SK-N-MC (cell line): Measurements from ENCODE around the gene SRCAP.

ENCODE experiments used
- DNase-seq: peaks from one replicate; pipeline ENCODE4 v3.0.0-alpha.2; 2011; ENCODE audit warnings: low read depth, low spot score
- H3K27ac ChIP-seq: fragments of 200-600 bp; sonication (generic); 2 replicates; pipeline ENCODE4 v1.5.1; 2016; ENCODE audit warnings: mixed run types
- H3K36me3 ChIP-seq: fragments of 200-600 bp; sonication (generic); 2 replicates; pipeline ENCODE4 v1.6.1; 2017; ENCODE audit warnings: antibody characterized with exemption, low read length, mixed read lengths; ENCODE audit not compliant: insufficient read depth
- H3K4me3 ChIP-seq: fragments of 200-600 bp; sonication (generic); 2 replicates; pipeline ENCODE4 v1.5.1; 2016
- H3K9ac ChIP-seq: fragments of 200-600 bp; sonication (generic); 2 replicates; pipeline ENCODE4 v1.8.0; 2017; ENCODE audit warnings: mixed run types, mixed read lengths; ENCODE audit not compliant: insufficient read length
- H3K9me3 ChIP-seq: fragments of 200-600 bp; sonication (generic); 2 replicates; pipeline ENCODE4 v1.6.1; 2017; ENCODE audit warnings: low read depth, mild to moderate bottlenecking, antibody characterized with exemption, low read length, moderate library complexity, mixed read lengths
- EZH2 ChIP-seq: fragments of 200-600 bp; sonication (generic); IDR thresholded peaks from one replicate; pipeline ENCODE4 v1.6.1; 2017; ENCODE audit warnings: antibody characterized with exemption
- FOXP2 ChIP-seq: optimal IDR thresholded peaks from 2 replicates; pipeline ENCODE3; 2011; ENCODE audit warnings: mild to moderate bottlenecking, moderate library complexity; ENCODE audit not compliant: insufficient read depth; ENCODE audit errors: extremely low read length, control extremely low read depth
- POLR2AphosphoS5 ChIP-seq: IDR thresholded peaks from 2 replicates; pipeline ENCODE4 v1.6.1; 2012; ENCODE audit warnings: mild to moderate bottlenecking, low read depth, low read length, borderline replicate concordance

The SRCAP gene

DNA sequence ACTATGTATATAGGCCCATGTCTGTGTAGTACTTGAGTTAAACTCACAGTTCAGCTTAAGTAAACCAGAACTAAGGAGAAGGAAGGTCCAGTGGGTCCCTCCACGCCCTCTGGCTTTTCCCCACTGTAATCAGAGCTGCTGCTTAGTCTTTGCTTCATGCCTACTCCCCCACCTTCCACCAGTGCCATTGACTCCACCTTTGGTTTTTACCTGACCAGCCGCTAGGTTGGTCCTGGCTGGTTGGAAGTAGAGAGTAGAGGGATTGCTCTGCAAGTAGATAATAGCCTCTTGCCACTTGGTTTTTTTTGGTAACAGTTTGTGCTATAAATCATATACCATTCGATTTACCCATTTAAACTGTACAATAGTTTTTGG is 26.4 kb downstream of the SRCAP start:
- Histone ChIP-seq H3K9ac (no peak overlapping the region), H3K4me3 (no peak overlapping the region), H3K9me3 (no peaks in the 10 kb centered on the region), H3K36me3 (peaks cover 87% of the 10 kb centered on the region), H3K27ac (no peak overlapping the region)
- DNase-seq: no peak
- no peak for TF ChIP-seq FOXP2
- no peak for TF ChIP-seq EZH2
- no peak for TF ChIP-seq POLR2AphosphoS5

DNA sequence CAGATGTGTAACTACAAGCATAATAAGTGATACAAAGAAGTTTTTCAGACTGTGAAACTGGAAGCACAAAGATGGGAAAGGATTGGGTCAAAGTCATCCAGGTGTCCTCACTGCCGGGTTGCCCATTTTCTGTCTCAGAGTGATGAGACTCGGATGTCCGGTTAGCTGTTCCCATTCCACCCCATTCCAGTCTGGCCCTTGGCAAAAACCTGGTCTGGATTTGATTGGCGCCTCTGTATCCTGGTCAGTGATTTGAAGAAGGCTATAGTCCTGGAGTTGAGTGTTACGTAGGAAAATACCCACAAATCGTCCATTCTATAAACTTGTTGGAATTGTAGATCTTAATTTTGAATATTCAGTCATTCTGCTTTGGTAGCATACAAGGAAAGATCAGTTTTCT is 29.4 kb downstream of the SRCAP start:
- DNase-seq: no peak
- H3K9me3 ChIP-seq: no peaks in the 10 kb centered on the region
- H3K9ac ChIP-seq: no peak overlapping the region
- H3K4me3 ChIP-seq: no peak overlapping the region
- TF ChIP-seq EZH2: no peak
- no peak for TF ChIP-seq POLR2AphosphoS5
- no peak for TF ChIP-seq FOXP2
- no peak overlapping the region for H3K27ac ChIP-seq
- peaks cover 79% of the 10 kb centered on the region for H3K36me3 ChIP-seq

DNA sequence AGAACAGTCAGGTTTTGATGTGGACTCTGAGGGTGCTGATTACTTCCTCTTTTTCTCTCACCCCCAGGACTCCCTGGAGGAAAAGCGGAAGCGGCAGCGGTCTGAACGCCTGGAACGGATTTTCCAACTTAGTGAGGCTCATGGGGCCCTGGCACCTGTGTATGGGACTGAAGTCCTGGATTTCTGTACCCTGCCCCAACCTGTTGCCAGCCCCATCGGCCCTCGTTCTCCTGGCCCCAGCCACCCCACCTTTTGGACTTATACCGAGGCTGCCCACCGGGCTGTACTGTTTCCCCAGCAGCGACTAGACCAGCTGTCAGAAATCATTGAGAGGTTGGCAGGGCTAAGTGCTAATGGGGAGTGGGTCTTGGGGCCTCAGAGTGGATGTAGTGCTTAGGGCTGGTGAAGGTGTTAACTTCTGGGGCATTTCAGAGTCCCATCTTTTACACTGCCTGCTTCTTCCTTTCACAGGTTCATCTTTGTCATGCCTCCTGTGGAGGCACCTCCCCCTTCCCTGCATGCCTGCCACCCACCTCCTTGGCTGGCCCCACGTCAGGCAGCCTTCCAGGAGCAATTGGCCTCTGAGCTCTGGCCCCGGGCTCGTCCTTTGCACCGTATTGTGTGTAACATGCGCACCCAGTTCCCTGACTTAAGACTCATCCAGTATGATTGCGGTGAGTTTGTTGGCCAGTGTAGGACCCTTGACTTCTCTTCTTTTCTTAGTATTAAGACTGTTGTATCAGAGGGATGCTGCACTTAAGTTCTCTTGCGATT is 30.1 kb downstream of the SRCAP start:
- Histone ChIP-seq H3K9me3 (no peaks in the 10 kb centered on the region), H3K4me3 (no peak overlapping the region), H3K9ac (no peak overlapping the region), H3K36me3 (peaks cover 78% of the 10 kb centered on the region), H3K27ac (no peak overlapping the region)
- DNase-seq: no peak
- TF ChIP-seq POLR2AphosphoS5 (no peak), FOXP2 (no peak), EZH2 (no peak)

DNA sequence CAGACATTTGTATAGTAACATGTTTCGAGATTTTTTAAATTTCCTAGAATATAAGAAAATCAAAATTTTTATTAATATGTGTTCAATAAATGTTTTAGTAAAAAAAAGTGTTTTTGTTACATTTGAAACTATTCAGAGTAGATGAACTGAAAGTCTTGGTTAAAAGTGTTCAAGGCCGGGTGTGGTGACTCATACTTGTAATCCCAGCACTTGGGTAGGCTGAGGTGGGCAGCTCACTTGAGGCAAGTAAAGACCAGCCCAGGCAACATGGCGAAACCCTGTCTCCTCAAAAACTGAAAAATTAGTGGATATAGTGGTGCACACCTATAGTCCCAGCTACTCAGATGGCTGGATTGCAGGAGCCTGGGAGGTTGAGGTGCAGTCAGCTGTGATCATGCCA is 32.4 kb downstream of the SRCAP start:
- no peak overlapping the region for H3K9ac ChIP-seq
- DNase-seq: no peak
- peaks cover 73% of the 10 kb centered on the region for H3K36me3 ChIP-seq
- TF ChIP-seq EZH2 (no peak), FOXP2 (no peak), POLR2AphosphoS5 (no peak)
- no peak overlapping the region for H3K4me3 ChIP-seq
- H3K27ac ChIP-seq: no peak overlapping the region
- H3K9me3 ChIP-seq: no peaks in the 10 kb centered on the region

DNA sequence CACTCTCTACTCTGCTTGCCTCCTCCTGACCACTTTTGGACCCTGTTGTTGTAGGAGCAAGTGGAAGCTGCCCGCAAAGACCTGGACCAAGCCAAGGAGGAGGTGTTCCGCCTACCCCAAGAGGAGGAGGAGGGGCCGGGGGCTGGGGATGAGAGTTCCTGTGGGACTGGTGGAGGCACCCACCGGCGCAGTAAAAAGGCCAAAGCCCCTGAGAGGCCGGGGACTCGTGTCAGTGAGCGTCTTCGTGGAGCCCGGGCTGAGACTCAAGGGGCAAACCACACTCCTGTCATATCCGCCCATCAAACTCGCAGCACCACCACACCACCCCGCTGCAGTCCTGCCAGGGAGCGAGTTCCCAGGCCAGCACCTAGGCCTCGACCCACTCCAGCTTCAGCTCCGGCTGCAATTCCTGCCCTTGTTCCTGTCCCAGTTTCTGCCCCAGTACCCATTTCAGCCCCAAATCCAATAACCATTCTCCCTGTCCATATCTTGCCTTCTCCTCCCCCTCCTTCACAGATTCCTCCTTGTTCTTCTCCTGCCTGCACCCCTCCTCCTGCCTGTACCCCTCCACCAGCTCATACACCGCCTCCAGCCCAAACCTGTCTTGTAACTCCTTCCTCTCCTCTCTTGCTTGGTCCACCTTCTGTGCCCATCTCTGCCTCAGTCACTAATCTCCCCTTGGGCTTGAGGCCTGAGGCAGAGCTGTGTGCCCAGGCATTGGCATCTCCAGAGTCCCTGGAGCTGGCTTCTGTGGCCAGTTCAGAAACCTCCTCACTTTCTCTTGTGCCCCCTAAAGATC is 38.2 kb downstream of the SRCAP start:
- Histone ChIP-seq H3K9me3 (no peaks in the 10 kb centered on the region), H3K27ac (no peak overlapping the region), H3K9ac (no peak overlapping the region), H3K4me3 (no peak overlapping the region), H3K36me3 (peaks cover 65% of the 10 kb centered on the region)
- no peak for DNase-seq
- TF ChIP-seq EZH2 (no peak), FOXP2 (no peak), POLR2AphosphoS5 (no peak)

DNA sequence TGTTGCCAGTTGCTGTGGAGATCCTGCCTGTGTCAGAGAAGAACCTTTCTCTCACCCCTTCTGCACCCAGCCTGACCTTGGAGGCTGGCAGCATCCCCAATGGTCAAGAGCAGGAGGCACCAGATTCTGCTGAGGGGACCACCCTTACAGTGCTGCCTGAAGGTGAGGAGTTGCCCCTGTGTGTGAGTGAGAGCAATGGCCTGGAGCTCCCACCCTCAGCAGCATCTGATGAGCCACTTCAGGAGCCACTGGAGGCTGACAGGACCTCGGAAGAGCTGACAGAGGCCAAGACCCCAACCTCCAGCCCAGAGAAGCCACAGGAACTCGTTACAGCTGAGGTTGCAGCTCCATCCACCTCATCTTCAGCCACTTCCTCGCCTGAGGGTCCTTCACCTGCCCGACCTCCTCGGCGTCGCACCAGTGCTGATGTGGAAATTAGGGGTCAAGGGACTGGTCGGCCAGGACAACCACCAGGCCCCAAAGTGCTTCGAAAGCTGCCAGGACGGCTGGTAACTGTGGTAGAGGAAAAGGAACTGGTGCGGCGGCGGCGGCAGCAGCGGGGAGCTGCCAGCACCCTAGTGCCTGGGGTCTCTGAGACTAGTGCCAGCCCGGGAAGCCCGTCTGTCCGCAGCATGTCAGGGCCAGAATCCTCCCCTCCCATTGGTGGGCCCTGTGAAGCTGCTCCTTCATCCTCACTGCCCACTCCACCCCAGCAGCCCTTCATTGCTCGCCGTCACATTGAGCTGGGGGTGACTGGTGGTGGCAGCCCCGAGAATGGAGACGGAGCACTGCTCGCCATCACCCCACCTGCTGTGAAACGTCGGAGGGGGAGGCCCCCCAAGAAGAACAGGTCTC is 39.0 kb downstream of the SRCAP start:
- H3K36me3 ChIP-seq: peaks cover 57% of the 10 kb centered on the region
- no peak for DNase-seq
- H3K9me3 ChIP-seq: no peaks in the 10 kb centered on the region
- H3K9ac ChIP-seq: no peak overlapping the region
- no peak overlapping the region for H3K27ac ChIP-seq
- H3K4me3 ChIP-seq: no peak overlapping the region
- TF ChIP-seq EZH2: no peak
- no peak for TF ChIP-seq FOXP2
- TF ChIP-seq POLR2AphosphoS5: no peak

DNA sequence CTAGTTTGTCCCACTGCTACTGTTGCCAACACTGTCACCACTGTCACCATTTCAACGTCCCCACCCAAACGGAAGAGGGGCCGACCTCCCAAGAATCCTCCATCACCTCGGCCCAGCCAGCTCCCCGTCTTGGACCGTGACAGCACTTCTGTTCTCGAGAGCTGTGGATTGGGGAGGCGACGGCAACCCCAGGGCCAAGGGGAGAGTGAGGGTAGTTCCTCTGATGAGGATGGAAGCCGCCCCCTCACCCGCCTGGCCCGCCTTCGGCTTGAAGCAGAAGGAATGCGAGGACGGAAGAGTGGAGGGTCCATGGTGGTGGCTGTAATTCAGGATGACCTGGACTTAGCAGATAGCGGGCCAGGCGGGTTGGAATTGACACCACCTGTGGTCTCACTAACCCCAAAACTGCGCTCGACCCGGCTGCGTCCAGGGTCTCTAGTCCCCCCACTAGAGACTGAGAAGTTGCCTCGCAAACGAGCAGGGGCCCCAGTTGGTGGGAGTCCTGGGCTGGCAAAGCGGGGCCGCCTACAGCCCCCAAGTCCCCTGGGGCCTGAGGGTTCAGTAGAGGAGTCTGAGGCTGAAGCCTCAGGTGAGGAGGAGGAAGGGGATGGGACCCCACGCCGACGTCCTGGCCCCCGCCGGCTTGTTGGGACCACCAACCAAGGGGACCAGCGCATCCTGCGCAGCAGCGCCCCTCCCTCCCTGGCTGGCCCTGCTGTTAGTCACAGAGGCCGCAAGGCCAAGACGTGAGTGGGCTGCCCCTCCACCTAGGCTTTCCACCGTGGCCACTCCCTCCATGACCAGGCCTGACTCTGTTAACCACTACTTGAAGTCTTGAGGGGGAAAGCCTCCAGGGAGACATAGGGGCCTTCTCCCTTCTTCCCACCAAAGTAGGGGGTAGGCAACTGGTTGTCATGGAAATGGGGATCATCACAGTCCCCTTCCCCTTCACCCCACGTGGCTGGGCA is 40.3 kb downstream of the SRCAP start:
- peaks cover 46% of the 10 kb centered on the region for H3K36me3 ChIP-seq
- no peak overlapping the region for H3K9ac ChIP-seq
- H3K9me3 ChIP-seq: no peaks in the 10 kb centered on the region
- H3K27ac ChIP-seq: no peak overlapping the region
- no peak for DNase-seq
- TF ChIP-seq EZH2 (no peak), FOXP2 (no peak), POLR2AphosphoS5 (no peak)
- no peak overlapping the region for H3K4me3 ChIP-seq
